ENCODE data around the gene CRELD1.

The CRELD1 gene

GRCh38 chr3:9903904-9904303, 29.7 kb upstream of the CRELD1 start:
- no peak for DNase-seq

GRCh38 chr3:9906480-9906879, 27.2 kb upstream of the CRELD1 start:
- DNase-seq: no peak

- DNase-seq: no peak
Measured at GRCh38 chr3:9908286-9908685, 25.3 kb upstream of the CRELD1 start.

- no peak for DNase-seq
Measured at GRCh38 chr3:9909221-9910013, 24.2 kb upstream of the CRELD1 start.

- DNase-seq: no peak
Measured at GRCh38 chr3:9911863-9912262, 21.8 kb upstream of the CRELD1 start.

- DNase-seq: no peak
Measured at GRCh38 chr3:9912294-9912935, 21.2 kb upstream of the CRELD1 start.

- no peak for DNase-seq
Measured at GRCh38 chr3:9913601-9914000, 20.0 kb upstream of the CRELD1 start.

GRCh38 chr3:9914011-9914410, 19.6 kb upstream of the CRELD1 start:
- DNase-seq: no peak

- no peak for DNase-seq
Measured at GRCh38 chr3:9914559-9915253, 18.9 kb upstream of the CRELD1 start.

GRCh38 chr3:9915254-9916141, 18.1 kb upstream of the CRELD1 start:
- no peak for DNase-seq

GRCh38 chr3:9916346-9916733, 17.3 kb upstream of the CRELD1 start:
- DNase-seq: no peak

- DNase-seq: peak; percentile 83
Measured at GRCh38 chr3:9916734-9917680, 16.6 kb upstream of the CRELD1 start, which contains the start of gene IL17RC. Gene IL17RC (plus strand): TSS chr3:9917098. CDS start chr3:9917316, 218 bp downstream.

- DNase-seq: no peak
Measured at GRCh38 chr3:9917820-9918219, 15.8 kb upstream of the CRELD1 start.

GRCh38 chr3:9918261-9919038, 15.2 kb upstream of the CRELD1 start:
- no peak for DNase-seq

- no peak for DNase-seq
Measured at GRCh38 chr3:9928158-9928557, 5.5 kb upstream of the CRELD1 start.

GRCh38 chr3:9930804-9931418, 2.7 kb upstream of the CRELD1 start:
- no peak for DNase-seq

- no peak for DNase-seq
Measured at GRCh38 chr3:9932535-9932842, 1.1 kb upstream of the CRELD1 start.

GRCh38 chr3:9932843-9933560, 632 bp upstream of the CRELD1 start:
- peak; percentile 37 for DNase-seq

GRCh38 chr3:9934235-9934621, 594 bp downstream of the CRELD1 start:
- no peak for DNase-seq

- no peak for DNase-seq
Measured at GRCh38 chr3:9934993-9935392, 1.4 kb downstream of the CRELD1 start.
